Dermis blood vessel endothelial cell (primary cell): ENCODE results near the gene AIDA. TPM values are rescaled to one million over a fixed set of nuclear protein-coding genes. Genes with fewer than 3 reads are reported as not detected.
"Not testable (repeated sequence)": the region's sequence is repeated elsewhere in the genome, so short reads cannot be mapped to it uniquely, and the experiment has no call there.

ENCODE experiments used
- DNase-seq: peaks from one replicate; pipeline ENCODE4 v3.0.0; 2010
- total RNA-seq: library from RNA; depleted of rRNA; stranded (reverse); fragments of >200 nt; gene quantifications from 2 replicates; pipeline ENCODE4 v1.2.3, GENCODE V29; 2014

The AIDA gene, protein sequence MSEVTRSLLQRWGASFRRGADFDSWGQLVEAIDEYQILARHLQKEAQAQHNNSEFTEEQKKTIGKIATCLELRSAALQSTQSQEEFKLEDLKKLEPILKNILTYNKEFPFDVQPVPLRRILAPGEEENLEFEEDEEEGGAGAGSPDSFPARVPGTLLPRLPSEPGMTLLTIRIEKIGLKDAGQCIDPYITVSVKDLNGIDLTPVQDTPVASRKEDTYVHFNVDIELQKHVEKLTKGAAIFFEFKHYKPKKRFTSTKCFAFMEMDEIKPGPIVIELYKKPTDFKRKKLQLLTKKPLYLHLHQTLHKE
- total RNA-seq = 51.4 and 102 TPM in 2 replicates

DNA sequence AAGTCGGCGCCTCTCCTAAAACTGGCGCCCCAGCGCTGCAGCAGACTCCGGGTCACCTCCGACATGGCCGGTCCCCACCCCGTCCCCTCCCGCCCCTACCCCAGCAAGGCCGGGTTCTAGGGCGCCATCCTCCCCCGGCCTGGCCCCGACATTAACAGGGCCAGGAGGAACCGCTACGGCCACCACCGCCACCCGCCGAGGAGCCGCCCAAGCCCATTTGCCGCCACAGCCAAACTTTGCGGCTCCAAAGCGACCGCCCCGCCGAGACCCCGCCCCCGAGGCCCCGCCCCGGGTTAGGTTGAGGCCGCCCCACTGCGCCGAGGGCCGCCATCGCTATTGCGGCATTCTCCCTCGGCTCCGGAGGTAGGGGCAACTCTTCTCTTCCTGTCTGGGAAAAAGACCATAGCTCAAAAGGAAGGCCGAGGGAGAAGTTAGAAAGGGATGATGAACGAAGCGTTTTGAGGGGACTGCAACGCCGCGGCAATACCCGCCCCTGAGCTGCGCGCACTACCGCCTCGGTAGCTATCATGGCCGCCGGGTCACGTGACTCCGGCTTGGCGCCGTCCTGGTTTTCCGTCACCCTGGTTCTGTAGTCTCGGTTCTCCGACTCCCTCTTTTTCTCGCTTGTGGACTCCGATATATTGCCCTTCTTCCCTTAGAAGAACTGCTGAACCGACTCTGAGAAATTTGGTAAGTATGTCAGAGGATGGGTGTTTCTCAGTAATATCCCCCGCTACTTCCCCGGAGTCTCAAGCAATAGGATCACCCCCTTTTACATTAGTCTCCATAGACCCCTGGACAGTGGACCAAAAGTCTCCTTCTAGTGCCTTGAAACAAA lies at the start of gene AIDA, which contains the start of gene BROX:
Gene AIDA, minus strand, starts transcription at position 239 of the 838 bp plus-strand sequence. Its CDS starts 174 bp downstream, at position 65.
Gene BROX, plus strand, starts transcription at position 312 of the 838 bp plus-strand sequence. CDS start 3,136 bp downstream, outside the sequence.
- peak; percentile 90 for DNase-seq

DNA sequence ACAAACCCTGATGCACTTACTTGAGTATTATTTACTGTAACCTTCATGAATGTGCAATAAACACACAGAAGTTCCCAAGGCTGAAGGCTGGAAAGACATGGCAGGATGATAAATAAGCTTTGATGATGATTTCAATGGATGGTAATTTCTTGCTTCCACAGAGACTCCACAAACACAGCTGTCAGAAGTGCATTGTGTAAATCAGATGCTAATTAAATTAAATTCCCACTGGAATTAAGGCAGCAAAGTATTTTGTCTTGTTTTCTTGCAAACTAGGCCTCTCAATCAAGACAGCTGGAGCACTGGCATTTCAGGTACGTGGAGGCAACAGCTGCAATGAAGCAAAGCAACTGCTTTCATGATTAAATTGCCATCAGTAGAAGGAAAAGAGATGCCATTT lies 48.8 kb upstream of the AIDA start:
- DNase-seq = no peak

DNA sequence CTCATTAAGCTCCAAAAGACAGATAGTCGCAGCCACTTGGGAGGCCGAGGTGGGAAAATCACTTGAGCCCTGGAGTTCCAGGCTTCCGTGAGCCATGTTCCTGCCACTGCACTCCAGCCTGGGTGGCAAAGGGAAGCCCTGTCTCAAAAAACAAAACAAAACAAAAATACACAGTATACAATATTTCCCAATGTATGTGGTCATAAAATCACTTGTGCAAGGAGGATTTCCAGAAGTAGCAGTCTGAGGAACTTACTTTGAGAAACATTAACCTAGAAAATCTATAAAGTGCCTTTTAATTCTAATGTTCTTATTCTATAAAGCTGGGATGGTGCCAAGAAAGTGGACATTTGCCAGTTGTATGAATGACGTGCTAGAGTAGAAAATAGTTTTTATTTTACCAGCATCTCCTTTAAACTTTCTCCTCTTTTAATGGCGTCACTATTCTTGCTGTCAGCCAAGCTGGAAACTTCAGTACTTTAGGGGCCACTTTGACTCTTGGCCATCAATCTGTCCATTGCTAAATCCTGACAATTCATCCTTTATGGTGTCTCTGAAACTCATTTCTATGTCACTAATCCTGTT lies 47.3 kb upstream of the AIDA start:
- DNase-seq = no peak

DNA sequence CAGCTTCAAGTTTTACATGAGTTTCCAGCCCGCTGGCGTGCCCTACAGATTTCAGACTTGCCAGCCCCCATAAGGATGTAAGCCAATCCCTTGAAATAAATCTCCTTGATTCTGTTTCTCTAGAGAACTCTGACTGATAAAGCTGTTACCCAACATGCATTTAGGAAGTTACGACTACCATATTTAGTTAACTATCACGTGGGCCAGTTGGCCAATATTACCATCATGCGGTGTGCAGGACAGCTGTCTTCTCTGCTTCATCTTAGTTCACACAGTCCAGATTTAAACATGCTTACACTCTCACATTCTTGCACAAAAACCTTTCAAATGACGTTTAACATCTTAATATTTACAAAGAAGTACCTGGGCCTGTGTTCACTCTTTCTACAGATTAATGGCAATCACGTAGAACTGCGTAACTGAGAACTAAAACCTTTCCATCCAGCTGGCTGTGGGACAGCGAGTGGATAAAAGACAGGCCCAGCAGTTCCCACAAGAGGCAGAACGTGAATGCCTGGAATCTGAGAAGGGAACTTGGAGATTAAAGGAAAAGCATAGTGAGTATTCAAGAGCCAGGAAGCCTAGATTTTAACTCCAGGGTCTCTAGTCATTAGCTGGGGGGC lies 45.5 kb upstream of the AIDA start:
- DNase-seq = no peak

DNA sequence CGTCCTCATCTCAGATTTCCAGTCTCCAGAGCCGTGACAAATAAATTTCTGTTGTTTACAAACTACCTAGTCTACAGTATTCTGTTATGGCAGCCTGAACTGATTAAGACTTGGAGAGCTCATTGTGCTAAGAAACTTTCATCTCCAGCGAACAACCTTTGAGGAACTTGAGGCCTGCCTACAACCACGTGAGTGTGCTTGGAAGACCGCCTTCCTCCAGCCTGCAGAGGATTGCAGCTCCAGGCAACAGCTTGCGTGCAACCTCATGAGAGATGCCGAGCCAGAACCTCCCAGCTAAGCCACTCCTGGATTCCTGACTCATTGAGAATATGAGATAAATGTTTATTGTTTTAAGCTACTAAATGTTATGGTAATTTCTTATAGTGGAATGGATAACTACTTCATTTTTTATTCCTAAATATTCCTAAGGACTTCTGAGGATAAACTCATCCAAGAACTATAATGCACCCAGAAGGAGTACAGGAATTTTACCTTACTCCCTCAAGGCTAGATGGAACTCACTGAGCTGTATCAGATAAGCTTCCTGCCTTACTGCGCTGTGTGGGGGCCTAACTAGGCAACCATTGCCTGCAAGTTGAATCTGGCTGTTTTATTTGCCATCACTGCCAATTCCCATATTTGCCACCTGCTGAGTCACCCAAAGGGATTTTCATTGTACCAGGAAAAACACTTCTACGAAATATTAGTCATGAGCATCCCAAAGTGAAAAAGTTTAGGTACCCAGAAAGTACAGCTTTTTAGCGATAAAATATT lies 42.3 kb upstream of the AIDA start:
- no peak for DNase-seq

DNA sequence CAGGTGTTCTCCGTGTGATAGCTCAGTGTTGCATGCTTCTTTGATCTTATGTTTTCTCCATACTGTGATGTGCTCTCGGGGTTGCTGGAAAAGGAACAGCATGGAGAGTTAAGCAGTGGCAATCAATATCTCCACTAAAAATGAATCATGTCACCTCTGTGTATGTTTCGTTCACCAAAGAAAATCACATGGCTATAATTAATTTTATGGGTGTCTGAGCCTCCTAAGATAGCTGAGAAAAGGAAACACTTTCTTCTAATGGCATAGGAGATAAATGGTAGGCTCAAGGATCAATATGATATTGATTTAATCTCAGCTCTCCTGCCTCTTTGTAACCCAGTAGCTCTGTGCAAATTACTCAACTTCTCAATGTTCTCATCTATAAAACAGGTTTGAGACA lies 39.0 kb upstream of the AIDA start:
- no peak for DNase-seq

DNA sequence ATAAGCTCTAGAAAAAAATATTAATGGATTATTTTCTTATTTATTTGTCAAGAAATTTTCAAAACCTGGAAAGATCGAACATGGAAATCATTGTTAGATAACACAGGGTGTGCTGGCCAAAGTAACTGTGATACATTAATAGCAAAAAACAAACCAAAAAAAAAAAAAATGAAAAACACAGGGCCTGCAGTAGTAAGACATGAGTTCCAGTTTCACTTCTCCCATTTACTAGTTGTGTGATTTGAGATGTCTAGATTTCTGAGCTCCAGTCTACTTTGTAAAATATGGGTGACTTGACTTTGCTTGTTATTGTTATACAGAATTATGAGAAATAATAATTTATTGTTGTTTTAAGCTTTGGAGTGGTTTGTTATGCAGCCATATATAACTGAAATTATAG lies 38.4 kb upstream of the AIDA start:
- no peak for DNase-seq

DNA sequence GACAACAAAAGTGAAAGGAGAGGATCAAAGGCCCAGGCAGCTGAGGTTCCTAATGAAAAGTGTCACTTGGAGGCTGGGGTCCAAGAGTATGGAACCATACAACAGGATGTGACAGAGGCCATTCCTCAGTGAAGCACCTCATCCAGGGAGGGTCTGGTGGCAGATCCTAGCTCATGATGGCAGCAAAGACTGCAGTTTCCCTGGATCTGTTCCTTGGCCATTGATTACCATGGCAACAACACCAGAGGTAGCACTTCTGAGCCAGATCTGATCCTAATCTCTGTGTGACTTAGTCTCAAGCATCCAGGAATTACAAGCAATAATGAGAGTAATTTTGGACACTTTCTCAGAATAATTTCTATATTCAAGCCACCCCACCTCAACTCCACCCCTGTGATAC lies 37.6 kb upstream of the AIDA start:
- DNase-seq = peak; percentile 14

DNA sequence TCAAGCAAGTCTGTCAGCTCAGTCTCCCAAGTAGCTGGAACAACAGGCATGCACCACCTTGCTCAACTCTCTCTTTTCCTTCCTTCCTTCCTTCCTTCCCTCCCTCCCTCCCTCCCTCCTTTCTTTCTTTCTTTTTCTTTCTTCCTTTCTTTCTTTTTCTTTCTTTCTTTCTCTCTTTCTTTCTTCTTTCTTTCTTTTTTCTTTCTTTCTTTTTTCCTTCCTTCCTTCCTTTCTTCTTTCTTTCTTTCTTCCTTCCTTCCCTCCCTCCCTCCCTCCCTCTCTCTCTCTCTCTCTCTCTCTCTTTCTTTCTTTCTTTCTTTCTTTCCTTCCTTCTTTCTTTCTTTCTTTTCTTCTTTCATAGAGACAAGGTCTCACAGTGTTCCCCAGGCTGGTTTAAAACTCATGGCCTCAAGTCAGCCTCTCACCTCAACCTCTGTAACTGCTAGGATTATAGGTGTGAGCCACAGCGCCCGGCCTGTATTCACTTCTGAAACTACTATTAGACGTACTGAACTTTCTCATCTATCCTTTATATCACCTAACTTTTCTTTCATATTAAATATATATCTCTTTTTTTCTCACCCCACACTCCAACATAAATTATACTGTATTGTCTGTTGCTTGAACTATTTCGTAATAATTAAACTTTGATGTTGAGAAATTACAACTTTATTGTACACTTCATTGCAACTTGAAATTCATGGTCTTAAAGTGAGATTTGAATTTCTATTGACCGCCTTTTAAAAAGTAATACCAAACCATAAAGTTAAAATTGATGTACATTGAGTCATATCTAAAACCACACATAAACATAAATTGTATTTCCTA lies 29.6 kb upstream of the AIDA start:
- not testable (repeated sequence) for DNase-seq

DNA sequence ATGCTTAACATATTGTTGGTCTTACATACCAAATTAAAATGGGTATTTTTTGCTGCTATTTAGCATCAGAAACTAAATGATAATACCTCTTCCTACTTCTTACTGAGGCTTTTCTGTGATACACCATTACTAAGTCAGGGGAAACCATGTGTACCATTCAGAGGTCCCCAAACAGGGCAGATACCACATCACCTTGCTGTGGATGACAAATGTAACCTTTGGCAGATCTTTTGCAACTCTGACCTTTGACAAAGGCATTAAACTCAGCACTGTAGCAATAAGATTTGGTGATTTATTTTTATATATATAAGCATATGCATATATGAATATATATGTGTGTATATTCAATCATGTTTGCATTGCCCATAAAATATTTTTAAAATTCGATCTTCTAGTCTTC lies 27.6 kb upstream of the AIDA start:
- DNase-seq = no peak

DNA sequence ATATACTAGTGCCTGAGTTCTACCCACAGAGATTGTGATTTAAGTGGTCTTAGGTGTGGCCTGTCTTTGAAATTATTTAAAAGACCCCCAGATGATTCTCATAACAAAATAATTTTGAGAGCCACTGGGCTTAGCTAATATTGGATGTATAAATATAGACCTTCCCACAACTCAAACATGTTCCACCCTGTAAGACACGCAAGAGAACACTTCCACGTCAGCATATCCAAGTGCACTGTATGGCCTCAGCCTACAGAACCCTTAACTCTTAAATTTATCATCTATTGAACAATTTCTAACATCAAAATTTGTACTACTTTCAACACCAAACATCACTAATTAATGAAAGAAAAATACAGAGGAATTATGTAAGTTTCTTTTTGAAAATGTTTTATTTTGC lies 27.2 kb upstream of the AIDA start:
- no peak for DNase-seq

DNA sequence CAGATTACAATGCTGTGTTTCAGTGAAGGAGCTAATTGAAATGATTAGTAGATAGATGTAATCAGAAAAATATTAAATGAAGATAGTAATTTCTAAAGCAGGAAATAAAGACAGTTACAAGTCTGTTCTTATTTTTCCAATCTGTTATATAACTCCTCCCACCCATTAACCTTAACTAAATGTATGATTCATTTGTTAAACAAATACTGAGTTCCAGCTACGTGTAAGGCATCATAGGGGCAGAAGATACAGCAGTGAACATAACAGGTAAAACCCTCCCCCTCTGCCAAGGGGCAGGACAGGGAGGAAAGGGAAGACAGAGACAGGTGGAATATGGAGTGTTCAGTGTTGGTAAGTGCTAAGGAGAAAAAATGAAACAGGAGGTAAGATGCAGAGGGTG lies 24.7 kb upstream of the AIDA start, which contains the start of gene FAM177B:
Gene FAM177B, plus strand, starts transcription at position 231 of the 400 bp plus-strand sequence. CDS start 9,344 bp downstream, outside the sequence.
- DNase-seq = no peak

DNA sequence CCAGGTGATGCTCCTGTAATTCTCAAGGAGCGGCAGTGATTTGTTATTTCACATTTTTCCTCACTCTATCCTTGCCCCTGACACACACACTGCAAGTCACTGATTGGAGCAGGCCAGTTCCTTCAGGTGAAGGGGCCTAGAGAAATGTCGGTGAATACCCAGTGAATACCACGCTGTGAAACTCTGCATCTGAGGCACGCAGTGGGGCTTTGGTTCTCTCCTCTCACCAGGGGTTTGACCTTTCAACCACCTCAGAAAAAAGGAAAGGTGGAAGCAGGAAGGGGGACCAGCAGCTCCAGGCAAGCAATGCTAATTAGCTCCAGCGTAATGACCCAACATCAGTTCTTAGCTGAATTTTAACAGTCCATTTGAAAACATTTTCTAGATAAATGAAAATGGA lies 24.2 kb upstream of the AIDA start:
- no peak for DNase-seq

DNA sequence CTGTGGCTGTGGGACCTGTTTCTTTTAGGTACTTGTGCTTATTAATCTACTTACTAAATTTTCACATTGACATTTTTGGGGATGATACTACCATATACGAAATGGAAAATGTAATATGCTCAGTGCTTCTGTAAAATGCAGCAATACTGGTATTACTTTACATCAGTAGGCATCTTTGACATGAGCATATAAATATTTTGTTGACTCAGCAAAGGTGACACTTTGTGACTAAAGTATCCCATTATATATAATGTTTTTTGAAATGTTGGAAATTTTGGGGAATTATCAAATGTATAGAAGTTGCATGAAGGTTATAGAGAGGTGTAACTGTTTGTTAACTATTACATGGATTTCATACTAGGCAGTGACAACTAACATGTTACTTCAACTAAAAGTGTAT lies 22.4 kb upstream of the AIDA start:
- no peak for DNase-seq

DNA sequence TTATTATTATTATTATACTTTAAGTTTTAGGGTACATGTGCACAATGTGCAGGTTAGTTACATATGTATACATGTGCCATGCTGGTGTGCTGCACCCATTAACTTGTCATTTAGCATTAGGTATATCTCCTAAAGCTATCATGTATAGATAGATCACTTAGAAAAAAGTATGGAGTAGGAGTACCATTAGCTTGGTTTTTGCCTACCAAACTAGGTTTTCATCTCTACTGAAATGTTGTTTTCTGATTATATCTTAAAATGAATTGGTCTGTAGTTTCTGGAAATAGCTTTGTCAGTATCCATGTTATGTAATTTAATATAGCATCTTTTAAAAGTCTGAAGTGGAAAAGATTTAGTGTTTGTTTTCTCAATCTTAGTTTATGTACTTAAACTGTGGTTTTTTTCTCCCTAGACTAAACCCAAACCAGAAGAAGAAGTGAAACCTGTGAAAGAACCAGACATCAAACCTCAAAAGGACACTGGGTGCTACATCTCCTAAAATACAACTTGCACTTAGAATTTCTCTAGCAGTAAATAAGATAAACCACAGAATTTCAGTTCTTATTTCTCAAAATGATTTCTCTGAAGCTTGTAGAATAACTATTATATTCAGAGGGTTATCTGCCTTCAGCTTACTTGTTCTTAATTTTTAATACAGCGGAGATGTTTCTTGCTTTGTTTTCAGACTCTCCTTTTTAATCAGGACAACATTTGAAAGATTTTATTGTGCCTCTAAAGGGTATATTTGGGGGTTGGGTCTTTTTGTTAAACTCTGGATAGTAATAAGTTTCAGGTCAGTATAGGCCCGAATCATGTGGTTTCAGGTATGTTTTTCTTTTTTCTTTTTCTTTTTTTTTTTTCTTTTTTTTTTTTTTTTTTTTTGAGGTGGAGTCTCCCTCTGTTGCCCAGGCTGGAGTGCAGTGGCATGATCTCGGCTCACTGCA lies 20.2 kb upstream of the AIDA start:
- DNase-seq = no peak

DNA sequence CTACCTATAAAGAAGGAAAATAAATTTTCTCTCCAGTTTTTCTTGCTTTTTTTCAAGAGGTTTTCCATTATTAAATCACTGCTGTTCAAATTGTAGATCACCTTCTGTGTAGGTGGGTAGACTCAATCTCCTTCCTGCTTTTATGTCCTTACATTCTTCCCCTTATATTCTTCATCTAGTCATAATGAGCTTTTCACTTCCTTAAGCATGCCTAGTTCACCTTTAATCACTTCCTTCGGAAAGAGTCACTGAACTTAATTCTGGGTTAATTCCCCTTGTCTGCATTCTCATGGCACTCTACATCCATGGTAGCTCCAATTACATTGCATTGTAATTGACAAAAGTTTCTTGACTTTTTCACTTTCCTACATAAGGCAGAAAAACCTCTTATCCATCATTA lies 18.6 kb upstream of the AIDA start:
- DNase-seq = no peak

DNA sequence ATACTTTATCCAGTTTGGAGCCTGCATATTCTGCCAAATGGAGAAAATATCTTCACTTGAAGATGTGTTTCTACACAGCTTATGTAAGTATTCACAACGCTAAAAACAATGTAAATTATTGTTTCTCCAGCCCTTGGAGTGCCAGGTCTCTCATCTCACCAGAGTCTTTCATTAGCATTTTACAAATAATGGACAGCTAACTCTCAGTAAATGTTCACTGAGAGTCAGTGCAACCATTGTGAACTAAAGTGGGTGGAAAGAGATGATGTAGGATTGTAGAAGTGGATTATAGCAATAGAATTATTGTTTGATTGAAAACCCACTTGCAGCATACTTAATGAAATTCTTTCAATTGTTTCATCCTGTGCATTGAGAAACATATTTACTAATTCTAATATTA lies 16.5 kb upstream of the AIDA start:
- DNase-seq = no peak

DNA sequence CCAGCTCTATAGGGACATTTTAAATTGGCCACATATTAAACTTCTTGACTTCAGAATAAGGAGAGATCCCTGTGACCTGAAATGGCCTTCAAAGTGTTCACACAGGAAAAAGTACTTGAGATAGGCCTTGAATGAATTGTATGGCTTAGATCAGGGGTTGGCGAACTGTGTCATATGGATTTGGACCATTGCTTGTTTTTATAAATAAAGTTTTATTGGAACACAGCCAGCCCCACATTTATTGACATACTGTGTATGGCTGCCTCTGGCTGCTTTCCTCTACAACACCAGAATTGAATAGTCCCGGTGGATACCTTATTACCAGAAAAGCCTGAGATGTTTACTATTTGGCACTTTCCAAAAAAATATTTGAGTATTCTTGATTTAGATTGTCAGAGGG lies 4.1 kb upstream of the AIDA start:
- DNase-seq = no peak

DNA sequence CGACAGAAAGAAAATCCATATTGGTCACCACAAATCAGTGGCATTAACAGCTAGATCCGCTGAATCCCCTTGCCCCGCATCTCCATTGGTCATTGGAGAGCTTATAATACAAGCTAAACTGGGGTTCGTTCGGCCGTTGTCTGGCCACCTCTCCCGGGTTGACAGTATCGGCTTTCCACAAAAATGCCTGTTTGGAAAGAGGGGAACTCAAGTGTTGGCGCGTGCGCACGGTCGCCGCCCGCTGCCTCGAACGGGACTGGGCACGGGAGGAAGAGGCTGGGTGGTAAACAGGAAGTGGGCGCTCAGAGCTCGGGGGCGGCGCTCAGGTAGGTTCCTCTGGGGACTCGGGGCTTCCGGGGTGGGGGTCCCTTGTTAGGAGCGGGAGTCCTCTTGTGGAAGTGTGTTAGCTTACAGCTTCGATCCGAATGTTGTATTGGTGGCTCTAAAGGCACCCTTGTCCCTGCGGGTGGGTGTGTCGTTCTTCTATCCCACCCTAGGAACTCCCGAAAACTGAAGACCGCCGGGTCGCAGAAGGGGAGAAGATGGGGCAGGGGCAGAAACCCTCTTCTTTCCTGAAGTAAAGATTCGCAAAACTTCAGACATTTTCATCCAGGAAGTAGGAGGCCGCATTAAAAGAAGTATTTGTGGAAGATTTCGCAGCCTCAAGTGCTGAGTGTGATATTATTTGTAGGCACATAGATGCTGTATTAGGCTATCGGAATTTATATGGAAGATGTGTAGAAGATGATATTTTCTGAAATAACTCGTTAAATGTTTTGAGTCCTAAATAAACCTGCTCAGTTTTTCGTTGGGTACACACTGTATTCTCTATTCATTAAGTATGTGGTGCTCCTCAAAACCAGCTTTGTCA lies 1.0 kb upstream of the AIDA start:
- DNase-seq = peak; percentile 98
